Inflammatory macrophage treated with lipopolysaccharide for 1 hour (primary cell): ENCODE data around the gene CYTL1.

Experiments
- DNase-seq, 2 donors: peaks; one replicate each; pipeline ENCODE4 v3.0.0-alpha.2; 2020 to 2022

CYTL1 gene

DNA sequence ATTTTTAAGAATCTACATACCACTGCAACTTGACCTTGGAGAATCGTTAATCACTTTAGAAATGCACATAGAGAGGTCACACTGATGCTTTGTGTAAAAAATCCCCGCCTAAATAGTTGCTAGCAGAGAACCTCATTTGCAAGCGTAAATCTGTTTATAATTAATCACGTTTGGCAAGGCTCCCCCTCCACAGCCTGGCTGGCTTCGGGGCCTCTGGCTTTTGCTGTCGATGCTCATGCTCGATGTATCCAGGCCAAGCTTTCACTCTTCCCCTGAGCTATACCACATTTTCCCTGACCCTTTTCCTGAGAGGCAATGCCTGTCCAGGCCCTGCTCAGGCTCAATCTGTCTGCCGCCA, 23.4 kb downstream of the CYTL1 start:
- DNase-seq: no peak

DNA sequence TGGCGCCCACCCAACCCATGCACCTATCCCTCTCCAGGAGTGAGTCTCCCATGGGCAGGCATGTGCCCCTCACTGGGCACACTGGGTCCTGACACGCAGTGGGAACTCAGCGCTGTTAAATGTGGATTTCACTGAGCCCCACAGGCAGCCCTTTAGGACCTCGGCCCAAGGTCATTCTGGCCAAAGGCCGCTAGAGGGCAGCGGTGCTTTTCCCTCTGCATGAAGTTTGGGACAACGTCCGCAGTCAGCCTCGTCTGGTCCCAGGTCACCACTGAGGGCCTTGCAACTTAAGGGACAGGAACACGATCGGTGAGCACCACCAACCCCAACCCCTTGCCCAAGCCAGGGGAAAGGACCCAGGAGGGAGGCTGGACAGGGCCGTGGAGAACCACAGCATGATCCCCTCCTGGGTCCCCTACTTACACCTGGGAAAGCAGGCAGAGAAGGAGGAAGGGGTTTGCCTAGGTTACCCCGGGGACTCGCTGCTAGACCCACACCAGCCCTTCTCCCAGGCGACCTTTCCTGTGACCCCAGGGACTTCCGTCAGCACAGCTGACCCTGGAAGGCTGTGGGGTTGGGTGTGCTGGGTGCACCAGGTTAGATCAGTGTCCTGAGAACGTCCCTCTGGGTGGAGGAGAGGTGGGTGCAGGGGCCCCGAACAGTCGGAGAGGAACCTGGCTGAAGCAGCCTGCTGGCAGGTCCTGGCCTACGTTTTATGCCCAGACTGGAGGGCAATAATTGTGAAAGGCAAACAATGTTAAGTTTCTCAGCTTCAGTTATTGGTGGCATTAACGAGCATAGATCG, 24.0 kb downstream of the CYTL1 start:
- peak; percentile 34 to 87 for DNase-seq

DNA sequence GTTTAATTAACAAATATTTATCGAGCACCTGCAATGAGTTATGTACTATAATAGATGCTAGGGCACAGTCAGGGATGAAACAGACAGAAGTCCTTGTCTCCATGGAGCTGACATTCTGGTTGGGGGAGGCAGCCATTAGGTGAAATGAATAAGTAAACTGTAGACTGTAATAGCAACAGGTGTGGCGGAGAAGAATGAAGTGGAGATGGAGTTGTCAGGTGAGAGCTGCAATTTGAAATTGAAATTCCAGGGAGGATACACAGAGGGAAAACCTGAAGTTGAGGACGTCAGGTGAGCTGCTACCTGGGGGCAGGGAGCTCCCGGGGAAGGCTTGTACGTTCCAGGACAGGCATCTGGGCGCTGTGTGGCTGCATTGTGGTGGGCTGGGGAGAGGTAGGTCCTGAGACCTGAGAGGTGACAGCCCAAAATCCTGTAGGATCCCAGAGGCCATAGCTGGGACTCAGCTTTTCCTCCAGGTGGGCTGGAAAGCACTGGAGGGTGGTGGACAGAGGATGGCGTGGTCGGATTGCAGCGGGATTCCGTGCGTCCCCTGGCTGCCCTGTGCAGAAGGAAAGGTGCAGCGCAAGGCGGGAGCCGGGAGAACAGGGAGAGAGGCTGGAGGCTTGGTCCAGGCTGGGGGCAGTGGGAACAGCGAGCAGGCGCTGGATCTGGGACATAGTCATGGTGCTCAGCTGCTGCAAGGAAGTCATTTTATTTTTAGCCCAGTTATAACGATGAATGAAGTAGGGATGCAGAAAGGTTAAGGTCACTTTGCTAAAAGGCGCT, 24.8 kb downstream of the CYTL1 start:
- DNase-seq: no peak

DNA sequence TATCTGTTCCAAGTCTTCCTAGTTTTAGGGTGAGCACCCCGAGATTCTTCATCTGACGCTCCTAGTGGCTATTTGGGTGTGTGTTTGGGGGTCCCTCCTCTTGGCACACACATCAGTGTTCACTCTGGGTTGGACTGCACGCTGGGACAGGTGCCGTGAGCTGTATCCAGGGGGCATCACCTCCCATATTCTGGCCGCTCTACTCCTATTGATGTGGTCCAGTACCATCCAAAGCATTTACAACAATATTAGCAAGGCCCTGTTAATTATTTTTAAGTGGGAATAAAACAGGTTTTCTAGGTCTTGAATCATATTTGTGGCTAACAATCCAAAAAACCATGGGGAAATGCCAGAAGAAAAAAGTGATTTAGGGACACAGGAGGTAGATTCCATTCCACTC, 26.4 kb downstream of the CYTL1 start:
- no peak for DNase-seq

DNA sequence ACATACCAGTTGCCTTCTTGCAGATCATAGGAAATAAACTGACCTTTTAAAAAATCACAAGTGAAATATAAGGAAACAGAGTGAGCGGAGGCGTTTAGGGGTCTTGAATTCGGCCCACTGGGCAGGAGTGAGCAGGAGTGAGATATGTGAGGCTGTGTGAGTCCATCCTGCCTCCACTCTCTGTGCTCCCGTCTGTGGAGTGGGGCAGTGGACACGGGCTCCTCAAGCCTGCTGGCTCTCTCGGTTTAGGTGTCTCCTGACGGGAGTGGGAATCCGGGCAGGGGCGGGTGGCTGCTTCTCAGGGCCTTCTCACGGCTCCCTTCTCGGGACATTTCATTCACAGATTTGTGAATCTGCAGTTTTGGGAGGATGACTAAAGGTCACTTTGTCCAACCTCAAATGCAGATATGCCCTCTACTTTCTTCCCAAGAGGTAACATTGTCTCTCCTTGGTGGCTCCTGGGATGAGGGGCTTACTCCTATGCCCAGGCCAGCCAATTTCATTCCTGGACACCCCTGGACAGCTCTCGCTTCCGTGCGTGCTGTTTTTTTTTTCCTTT, 27.6 kb downstream of the CYTL1 start:
- DNase-seq: no peak

DNA sequence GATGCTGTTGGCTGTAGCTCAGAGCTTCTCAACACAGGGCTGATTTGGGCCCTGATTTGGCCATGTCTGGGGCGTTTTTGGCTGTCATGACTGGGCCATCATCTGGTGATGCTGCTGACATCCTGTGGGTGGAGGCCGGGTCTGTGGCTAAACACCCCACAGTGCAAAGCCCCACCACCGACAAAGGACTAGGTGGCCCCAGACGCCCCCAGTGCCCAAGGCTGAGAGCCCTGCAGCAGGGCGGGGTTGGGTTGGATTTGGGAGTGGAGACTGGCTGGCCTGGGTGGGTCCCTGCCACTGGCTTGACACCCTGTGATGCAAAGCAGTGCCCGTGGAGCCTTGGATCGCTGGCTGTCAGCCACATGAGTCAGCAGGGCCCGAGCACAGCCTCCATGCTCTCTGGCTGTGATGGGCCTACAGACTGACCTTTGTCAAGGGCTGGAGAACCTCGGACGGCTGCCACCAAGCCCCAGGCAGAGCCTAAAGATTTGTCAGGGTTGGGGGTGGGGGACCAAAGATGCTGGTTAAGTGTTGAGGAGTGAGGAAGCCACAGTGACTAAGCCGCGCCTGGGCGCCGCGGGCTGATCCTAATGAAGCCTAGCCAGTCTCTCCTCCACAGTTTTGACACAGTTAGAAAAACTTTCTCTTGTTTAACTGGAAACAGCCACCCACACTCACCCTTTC, 28.3 kb downstream of the CYTL1 start:
- DNase-seq: no peak

DNA sequence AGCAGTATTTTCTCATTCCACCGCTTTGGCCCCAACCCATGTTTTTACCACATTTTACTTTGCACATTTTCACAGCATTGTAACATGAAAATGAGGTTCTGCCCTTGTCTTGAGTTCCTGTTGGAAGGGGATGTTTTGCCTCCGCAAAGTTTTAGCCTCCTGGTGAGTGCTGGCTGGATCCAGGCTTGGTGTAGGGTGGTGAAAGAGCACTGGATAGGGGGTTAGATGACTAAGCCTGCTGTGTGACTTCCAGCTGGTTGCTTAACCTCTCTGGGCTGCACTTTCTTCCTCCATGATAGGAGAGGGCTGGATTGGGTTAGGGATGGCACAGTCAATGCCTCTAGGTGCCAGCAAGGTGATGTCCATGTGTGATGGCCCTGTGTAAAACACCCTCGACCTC, 28.9 kb downstream of the CYTL1 start:
- no peak for DNase-seq

DNA sequence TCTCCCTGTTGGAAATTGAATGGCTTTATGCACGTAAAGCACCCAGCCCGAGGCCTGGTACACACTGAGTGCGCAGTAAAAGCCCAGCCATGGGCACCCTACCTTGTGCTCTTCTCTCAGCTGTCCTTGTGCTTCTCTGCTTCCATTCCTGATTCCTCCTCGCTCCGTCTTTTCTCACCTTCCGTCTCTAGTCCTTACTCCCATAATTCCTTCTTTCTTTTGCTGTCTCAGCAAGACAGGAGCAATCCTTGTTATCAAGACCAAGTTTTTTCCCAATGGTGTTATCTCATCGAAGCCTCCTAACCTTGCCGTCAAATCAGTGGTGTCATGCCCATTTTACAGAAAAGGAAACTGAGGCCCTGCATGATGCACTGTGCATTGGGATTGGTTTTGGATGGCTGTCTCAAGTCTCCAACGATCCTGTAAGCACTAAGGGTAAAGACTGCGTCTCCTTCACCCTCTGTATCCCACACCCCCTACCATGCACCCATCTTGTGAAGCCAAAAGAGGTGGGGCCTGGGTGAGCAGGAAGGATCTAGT, 30.1 kb downstream of the CYTL1 start:
- no peak for DNase-seq

DNA sequence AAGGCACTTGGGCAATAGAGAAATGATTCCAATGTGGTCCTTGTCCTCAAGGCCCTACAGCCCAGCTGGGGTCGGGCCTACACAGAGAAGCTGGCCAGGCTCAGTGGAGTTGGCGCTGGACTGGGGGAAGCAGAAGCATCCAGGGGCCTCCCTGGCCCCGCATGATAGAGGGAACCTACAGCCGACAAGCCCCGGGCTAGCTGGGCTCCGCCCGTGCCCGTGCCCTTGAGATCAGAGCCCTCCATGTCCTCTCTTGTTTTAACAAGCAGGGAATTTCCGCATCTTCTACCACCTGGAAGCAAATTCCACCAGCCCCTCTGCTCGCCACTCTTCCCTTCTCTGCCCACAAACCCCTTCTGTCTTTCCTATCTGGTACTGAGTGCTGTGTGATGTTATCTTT, 31.6 kb downstream of the CYTL1 start:
- DNase-seq: no peak

DNA sequence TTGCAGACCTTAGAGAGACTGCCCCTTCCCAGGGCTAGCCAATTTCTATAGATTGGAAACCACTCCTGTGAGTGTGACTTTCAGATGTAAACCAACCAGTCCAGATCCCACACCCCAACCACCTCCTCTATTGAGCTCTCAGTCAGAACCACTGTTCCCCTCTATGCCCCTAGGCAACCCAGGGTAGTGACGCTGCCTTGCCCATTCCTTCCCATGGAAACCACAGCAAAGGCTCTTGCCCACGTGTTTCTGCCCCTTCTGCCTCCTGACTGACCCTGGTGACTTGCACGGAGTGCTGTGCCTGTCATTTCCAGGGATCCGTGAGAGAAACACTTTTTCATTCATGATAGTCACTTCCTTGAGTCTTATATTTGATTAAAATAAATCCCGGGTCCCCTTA, 32.4 kb downstream of the CYTL1 start:
- no peak for DNase-seq

DNA sequence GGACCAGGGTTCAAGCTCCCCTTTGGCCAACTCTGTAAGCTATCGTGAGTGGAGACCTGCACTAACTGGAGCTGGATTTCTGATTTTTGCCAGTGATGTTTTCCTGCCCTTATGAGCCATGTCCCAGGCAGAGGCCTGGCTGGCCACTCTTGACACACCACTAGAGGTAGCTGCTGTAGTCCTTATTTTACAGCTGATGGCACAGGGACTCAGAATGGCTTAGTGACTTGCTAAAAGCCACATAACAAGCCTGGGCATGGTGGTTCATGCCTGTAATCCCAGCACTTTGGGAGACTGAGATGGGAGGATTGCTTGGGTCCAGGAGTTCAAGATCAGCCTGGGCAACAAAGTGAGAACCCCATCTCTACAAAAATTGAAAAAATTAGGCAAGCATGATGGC, 33.4 kb downstream of the CYTL1 start:
- DNase-seq: no peak

DNA sequence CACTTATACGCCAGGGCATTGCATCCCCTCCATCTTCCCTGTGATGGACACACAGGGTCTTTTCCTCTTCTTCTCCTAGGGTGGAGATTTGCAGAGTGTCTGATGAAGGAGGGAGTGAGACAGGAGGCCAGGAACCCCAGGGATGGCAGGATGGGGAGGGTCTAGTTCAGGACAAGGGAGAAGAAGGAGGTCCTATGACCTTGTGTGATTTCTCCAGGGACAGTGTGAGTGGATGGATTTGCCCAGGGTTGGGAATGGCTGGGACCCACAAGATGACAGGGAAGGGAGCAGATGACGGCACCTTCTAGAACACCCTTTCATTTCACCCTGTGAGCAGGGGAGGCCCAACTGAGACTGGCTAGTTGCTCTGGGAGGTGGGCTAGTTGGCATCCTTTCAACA, 34.2 kb downstream of the CYTL1 start:
- DNase-seq: no peak

DNA sequence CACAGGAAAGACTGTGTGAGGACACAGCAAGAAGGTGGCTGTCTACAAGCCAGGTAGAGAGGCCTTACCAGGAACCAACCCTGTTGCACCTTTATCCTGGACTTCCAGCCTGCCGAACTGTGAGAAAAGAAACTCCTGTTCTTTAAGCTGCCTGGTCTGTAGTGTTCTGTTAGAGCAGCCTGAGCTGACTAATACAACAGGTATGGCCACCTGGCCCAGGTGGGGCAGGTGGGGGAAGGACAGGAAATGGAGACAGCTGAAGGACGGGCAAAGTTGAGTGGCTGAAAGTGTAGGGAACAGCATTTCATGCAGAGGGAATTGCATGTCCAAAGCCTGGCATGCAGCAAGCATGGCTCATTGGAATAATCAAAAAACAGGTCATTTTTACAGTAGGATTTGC, 35.1 kb downstream of the CYTL1 start:
- DNase-seq: no peak

DNA sequence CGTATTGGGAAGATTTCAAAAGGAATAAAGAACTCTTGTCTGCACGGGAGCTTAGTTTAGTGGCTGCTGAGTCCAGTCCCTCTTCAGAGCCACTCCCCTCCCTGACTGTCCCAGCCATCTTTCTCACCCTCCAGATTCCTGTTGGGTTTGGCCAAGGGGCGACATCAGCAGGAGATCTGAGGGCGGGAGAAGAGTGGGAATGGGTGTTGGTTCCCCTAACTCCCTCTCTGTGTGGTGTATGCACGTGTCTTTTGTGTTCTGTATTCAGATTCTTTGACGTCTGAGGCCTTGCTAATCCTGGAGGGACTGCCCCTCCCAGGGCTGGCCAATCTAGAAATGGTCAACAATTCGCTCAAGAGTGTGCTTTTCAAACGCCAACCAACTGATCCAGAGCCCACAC, 37.4 kb downstream of the CYTL1 start:
- DNase-seq: no peak

DNA sequence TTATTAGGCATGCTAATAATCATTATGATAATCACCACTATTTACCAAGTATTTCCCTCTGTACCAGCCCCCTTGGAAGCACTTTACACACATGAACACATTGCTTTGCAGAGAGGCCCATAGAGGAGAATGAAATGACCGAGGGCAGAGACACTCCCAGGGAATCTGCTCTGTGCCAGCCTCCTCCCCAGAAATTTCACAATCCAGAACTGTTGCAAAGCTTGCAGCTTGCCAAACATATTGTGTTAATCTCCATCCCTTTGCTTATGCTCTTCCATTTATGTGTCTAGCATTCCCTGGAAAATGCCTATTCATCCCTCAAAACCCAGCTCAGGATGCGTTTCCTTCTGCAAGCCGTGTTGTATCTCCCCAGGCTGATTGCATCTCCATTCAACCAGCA, 37.8 kb downstream of the CYTL1 start:
- DNase-seq: no peak

DNA sequence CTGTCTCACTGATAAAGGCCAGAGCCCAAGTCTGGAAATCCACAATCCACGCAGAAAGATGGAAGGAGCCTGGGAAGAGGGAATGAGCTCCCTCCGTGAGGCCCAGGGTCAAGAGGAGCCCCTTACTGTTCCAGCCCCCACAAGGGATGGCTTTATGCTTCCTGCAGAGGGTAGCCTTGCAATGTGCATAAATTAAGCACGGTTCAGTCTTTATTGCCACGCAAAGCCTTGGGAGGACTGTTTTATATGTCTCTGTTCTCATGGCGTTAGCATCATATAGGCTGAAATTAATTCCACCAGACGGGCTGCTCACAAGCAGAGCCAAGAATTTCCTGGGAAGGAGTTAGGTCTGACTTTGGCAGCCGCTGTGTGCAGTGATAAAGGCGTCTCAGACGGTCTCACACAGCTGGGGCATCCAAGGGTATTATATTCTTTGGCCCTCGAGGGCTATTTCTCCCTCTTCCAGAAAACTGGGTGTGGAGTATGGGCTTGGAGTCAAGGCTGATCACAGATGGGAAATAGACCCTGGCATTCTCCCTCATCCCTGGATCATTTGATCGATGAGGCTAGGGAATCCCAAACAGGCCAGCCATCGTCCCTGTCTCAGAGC, 38.5 kb downstream of the CYTL1 start:
- DNase-seq: no peak

DNA sequence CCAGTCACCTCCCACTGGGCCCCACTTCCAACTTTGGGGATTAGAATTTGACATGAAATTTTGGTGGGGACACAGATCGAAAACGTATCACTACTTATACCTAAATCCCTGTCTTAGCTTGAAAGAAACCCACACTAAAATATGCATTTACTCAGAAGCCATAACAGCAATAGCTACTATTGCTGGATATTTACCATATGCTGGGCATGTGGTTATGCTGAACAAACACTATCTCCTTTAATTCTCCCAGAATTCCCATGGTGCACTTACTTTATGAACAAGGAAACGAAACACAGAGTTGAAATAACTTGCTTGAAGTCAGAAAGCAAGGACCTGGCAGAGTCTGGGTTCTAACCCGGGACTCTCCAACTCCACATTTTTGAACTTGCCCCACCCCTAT, 39.3 kb downstream of the CYTL1 start:
- DNase-seq: no peak

DNA sequence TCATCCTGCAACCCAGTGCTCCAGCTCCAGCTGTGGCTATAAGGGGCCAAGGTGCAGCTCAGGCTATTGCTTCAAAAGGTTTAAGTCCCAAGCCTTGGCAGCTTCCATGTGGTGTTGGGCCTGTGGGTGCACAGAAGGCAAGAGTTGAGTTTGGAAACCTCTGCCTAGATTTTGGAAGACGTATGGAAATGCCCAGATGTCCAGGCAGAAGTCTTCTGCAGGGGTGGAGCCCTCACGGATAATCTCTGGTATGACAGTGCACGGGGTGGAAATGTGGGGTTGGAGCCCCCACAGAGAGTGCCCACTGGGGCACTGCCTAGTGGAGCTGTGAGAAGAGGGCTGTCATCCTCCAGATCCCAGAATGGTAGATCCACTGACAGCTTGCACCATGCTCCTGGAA, 44.5 kb downstream of the CYTL1 start:
- no peak for DNase-seq

DNA sequence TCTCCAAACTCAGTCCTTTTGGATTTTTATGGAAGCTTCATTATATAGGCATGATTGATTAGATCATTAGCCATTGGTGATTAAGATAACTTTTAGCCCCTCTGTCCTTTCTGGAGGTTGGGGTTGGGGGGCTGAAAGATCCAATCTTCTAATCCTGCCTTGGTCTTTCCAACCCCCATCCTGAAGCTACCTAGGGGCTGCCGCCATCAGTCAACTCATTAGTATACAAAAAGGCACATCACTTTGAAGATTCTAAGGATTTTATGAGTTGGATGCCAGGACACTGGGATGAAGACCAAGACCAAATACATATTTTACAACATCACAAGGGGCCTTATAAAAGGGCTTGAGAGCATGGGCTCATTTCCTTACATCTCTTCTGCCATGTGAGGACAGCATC, 47.5 kb downstream of the CYTL1 start:
- DNase-seq: no peak

DNA sequence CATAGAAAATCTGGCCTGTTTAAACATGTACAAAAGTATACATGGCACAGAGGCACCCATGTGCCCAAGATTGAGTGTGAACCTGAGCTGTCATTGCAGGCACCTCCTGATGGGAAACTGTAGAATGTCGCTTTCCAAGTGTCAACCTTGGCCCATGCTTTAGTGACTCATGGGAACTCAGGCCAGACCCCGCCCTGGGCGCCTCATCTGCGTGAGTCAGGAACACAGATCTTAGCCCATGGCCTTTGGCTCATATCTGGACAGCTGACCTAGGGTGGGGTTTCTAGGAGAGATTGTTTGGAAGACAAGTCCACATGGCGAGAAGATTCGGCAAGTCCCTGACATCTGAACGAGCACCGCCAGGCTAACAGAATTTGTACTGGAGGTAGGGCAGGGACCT, 50.0 kb downstream of the CYTL1 start:
- no peak for DNase-seq

DNA sequence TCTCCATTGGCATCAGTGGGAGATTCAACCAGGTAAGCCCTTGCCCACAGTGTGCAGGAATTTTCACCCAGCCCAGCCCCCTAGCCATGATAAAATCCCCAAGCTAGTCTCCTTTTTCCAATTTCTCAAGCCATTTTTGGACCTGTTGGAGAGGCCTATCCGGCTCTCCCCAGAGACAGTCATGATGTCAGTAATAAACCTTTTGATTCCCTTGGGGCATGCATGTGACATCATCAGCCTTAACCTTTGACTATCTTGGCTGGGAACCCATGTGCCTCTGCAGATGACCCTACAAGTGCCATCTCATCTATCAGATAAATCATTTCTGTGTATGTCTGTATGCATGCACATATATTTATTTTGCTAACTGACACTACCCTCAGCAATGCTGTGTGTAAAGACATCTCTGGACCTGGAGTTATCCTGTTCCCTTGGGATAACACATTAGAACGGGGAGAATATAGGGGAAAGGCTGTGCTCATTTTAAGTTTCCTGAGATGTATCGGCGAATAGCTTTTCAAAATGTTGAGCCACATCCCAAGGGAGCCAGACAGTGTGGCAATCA, 51.0 kb downstream of the CYTL1 start:
- no peak for DNase-seq
